Mesenteric fat pad (tissue), 1 donor: ENCODE results near the gene MPO. TPM values are rescaled to one million over a fixed set of nuclear protein-coding genes. Genes with fewer than 3 reads are reported as not detected.
A peak's percentile ranks its signal among the peaks of the same experiment; 100 is the strongest.

Experiments used
- DNase-seq: peaks from one replicate; pipeline ENCODE4 v3.0.0-alpha.2; 2020; ENCODE audit warnings: low spot score
- long read RNA-seq: library from polyadenylated mRNA; unstranded; transcript quantifications from one replicate; pipeline ENCODE4 v2.0.0, GENCODE V29; 2020
- total RNA-seq: library from RNA; stranded (reverse); fragmentation: NEBNext Ultra II Directional; extraction: Animal tissue kit (Norgen Biotek cat#: 25700); gene quantifications from one replicate; pipeline ENCODE4 v1.2.1, GENCODE V29; 2021
- donor health status: DM: yes; HTN: yes; CAD: no.

The MPO gene, protein sequence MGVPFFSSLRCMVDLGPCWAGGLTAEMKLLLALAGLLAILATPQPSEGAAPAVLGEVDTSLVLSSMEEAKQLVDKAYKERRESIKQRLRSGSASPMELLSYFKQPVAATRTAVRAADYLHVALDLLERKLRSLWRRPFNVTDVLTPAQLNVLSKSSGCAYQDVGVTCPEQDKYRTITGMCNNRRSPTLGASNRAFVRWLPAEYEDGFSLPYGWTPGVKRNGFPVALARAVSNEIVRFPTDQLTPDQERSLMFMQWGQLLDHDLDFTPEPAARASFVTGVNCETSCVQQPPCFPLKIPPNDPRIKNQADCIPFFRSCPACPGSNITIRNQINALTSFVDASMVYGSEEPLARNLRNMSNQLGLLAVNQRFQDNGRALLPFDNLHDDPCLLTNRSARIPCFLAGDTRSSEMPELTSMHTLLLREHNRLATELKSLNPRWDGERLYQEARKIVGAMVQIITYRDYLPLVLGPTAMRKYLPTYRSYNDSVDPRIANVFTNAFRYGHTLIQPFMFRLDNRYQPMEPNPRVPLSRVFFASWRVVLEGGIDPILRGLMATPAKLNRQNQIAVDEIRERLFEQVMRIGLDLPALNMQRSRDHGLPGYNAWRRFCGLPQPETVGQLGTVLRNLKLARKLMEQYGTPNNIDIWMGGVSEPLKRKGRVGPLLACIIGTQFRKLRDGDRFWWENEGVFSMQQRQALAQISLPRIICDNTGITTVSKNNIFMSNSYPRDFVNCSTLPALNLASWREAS
- total RNA-seq = 0.35 TPM
- long read RNA-seq = 0 reads

DNA sequence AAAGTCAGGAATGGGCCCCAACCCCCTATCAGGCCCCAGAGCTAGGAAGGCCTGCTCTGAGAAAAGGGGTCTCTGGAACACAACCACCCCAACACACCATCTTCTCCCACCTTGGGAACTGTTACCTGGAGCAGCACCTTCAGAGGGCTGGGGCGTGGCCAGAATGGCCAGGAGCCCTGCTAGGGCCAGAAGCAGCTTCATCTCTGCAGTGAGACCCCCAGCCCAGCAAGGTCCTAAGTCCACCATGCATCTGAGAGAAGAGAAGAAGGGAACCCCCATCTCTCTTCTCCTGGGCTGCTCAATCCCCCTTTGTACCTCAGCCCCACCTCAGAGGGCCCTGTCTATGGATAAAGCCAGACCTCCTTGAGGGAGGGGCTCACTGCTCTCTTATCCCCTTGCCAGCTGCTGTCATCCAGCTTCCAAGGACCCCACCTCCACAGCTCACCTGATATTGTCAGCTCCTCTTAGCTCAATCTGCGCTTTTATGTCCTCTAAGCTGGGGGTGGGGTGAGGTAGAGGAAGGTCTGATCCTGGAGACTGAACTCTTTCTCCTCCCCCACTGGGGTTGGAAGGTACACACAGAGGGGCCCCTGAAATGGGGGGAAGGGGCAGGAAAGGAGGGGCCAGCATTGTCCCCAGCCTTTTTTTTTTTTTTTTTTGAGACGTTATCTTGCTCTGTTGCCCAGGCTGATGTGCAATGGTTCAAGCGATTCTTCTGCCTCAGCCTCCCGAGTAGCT, at the start of gene MPO:
TSS of gene MPO (minus strand) at position 456 of the 738 bp plus-strand sequence. CDS start at position 279, 177 bp downstream.
- peak; percentile 67 for DNase-seq

DNA sequence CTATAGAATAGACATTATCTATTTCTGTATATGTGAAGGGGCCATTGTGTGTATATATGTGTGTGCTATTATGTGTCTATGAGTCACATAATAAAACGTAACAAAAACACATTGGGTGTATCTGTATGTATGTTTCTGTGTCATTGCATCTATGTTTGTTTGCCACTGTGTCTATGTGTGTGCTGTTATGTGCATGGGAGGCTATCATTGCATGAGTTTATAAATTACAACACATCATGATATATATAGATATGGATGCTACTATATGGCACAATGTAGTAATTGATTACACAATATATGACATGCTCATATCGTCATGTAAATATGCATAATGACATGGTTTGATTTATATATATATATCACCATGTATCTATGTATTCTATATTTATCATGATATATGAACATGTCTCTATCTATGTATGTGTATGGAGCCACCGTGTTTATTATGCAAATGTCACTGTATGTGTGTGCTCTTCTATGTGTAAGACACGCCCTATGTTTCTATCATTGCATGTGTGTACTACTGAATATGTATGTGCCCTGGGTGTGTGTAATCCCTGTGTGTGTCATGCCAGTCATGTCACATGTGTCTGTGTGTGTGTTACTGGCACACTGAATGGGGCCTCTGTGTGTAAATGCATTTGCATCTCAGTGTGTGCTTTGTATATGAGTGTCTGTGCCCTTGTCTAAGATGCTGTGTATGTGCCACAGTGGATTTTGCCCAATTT, 49.2 kb upstream of the MPO start:
- DNase-seq = no peak

DNA sequence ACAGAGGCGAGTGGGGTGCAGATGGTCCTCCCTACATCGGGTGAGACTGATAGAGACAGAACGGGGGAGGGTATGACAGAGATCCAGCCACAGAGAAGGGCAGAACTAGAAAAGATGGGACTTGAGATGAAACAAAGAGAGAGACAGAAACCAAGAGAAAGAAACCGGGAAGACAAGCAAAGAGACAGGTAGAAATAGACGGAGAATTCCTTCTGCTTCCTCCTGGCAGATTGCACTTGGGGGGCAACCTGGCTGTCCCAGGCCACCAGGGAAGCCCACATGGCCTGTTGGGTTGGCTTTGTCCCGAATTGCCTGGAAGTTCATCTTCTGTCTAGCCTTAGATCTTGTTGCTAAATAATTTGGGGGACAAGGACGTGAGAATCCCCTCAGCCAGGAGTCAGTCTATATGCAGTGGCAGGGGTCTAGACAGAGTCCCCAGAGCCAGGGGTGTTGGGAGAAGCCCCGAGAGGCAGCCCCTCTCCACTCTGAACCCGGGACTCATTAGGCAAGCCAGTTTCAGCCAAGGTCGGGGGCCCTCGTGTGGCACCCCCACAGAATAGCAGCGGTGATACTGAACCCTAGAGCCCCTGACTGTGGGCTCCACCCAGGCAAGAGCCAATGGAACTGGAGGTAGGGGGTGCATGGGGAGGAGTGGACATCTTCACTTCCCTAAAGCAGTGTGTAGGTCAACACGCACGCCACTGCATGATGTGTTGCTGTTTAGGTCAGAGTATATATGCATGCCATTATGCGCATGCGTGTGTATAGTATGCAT, 48.5 kb upstream of the MPO start:
- no peak for DNase-seq

DNA sequence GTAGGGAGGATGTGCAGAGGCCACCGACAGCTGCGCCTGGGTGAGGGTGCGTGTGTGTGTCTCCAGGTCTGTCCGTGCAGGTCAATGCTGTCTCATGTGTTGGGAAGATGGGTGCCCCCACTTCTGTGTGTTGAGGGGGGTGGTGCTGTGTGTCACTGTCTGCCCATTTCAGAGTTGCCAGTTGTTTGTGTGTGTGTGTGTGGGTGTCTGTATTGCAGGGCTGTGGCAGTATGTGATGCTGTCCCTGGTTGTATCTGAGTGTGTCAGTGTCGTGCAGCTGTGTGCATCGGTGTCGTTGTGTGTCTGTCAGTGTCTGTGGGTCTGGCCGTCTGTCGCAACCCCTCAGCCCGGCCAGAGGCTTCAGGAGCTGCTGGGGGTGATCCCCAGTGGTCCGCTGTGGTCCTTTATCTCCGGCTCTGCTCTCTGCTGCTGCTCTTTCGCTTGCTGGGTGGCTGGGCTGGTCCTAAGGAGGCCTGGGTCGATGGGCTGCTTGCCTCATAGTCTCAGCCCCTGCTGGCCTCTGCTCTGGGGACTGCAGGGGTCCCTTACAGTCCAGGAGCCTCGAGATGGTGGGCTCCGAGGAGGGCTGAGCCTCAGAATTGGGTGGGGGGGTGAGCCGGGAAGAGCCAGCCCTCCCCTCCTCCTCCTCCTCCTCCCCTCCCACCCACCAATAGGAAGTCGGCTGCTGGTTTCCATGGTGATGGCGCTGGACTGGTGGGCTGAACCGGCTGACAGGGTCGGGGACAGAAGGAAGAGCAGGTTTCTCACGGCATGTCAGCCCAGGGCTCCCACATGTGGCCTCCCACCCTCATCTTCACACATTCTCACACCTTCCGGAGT, 47.7 kb upstream of the MPO start, which contains the start of gene TSPOAP1:
TSS of gene TSPOAP1 (minus strand) at position 601 of the 840 bp plus-strand sequence. CDS start 875 bp downstream, outside the sequence.
- no peak for DNase-seq

DNA sequence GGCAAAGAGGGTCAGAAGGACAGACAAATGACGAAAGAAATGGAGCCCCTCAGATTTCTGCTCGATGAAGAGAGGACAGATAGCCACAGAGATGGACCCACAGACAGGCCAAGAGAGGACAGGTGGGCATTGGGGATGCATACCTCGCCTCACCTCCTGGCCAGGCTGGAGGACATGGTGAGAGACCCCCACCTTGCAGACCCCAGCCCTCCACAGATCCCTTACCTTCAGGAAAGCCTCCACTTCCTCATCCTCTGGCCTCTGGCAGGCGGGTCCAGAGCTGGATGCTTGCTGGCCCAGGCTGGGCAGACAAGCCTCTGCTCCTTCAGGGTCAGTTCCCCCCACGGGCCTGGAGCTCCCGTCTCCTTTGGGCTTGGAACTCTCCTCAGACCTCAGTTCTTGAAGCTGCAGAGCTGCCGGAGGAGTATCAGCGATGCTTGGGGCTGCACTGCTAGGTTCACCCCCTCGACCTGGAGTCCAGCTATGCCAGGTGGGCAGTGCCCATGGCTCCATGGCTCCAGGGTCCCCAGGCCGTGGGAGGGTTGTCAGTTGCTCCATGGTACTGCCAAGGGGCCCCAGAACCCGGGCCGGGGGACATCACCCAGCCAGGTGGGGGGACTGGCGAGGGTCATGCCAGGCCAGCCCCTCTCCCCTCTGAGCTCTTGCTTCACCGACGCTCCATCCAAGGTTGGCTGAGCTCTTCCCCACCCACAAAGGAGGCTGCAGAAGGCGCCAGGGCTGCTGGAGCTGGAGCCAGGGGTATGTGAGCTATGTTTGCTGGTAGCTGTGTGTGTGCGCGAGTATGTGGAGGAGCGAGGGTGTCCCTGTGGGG, 46.8 kb upstream of the MPO start:
- DNase-seq = no peak

DNA sequence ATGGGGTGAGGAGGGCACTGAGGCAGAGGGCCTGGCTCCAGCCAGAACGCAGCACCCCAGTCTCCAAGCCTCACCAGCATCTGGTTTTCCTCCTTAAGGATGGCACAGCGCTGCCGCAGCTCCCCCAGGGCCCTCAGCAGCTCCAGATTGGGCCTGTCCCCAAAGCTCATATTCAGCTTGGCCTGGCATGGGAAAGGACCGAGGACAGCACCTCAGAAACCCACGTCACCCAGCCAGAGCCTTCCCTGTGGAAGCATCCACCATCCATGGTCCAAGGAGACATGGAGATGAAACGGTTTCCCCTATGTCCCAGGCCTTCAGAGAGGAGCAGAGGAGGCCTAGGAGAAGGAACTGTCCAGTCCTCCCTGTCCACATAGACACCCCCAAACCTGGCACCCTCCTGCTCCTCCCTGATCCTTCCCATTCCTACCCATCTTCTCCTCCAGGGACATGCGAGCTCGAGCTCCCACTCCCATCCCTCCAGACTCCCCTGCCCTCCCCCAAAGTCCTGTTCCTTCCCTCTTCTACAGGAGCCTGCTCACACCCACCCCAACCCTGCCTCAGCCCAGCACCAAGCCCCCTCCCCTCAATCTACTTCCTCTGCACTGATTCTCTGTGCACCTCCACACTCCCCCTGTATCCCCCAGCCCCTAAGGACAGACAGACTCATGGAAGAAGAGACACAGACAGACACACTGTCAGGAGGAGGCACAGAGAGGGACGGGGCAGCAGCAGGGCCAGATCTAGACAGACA, 46.1 kb upstream of the MPO start:
- no peak for DNase-seq

DNA sequence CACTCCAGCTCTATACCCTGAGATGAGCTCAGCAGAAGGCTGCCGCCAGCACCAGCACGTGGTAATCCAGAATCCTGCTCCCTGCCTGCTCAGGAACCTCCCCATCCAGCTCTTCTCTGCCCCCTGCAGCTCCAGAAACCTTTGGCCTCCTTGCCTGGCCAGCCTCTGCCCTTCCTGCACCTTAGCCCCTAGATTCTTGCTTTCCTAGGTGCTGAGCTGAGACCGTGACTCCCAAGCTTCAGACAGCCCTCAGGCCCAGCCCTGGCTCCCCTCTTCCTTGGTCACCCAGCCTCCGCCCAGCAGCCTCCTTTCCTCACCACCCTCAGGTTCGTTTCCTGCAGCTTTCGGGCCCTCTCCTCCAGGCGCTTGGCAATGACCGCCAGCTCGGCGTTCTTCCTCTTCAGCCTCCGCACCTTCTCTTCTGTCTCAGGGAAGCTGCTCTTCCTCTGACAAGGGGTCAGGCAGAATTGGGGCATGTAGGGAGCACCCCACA, 45.3 kb upstream of the MPO start:
- DNase-seq = no peak

DNA sequence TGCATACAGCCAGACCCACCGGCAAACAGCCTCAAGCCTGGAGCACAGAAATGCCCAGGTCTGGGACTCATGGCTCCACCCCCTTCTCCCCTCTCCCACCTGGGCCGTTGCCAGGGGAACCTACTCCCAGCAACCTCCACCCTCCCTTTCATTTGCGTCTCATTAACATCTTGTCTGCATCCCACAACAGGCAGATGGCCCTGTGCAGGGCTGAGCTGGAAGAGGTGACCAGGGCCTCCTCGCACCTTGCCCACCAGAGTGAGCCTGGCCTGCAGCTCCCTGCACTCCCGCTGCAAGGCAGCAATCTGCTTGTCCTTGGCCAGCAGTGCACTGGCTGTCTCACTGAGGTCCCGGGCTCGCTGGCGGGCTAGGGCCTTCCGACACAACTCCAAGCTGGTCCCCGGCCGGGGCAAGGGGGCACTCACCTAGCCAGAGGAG, 44.6 kb upstream of the MPO start:
- no peak for DNase-seq

DNA sequence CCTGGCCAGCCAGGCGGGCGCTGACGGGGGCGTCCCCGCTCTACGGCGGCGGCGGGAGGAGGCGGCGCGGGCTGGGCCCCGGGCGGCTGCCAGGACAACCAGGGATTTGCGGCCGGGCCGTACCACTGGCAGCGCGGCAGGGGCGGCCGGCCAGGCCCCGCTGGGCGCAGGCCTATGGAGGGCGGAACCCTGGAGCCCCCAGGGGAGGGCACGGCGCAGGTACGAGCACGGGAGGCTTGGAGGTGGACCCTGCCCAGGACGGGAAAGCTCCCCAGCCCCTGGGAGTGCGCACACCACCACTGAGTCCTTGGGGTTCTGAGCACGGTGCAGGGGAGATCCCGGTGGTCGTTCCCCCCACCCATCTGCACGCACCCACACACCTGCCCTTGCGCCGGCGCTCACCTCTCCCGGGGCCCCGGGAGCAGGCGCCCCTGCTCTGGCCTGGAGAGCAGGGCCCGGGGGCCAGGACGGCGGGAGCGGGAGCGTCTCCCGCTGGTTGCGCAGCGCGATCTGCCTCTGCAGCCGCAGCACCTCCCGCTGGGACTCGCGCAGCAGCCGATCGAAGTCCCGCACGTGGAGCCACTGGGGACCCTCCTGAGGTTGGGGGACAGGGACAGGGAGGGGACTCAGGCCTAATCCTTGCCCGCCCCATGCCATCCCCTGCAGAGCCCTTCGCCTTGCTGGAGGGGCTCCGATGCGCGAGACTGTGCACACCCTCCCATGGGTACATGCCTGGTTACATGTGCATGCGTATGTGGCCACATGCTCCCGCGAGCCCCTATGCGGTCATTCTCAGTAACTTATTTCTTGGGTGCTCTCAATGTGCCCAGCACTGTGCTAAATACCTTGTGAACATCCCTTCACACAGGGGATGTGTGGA, 43.9 kb upstream of the MPO start:
- DNase-seq = no peak

DNA sequence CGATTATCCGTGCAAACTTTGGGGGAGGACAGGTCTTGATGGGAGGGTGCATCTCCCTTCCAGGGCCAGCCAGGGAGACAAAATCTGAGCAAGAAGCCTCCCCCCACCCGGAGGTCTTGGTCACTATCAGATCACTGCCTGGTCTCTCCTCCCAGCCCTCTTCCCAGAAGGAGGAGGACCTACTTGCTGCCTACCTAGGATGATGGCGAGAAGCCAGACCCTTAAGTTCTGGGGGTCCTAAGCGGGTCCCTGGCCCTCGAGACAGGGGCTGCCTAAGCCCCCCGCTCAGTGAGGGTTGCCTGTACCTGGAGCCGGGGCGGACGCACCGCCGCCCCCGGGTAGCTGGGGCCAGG, 43.3 kb upstream of the MPO start:
- DNase-seq = no peak

DNA sequence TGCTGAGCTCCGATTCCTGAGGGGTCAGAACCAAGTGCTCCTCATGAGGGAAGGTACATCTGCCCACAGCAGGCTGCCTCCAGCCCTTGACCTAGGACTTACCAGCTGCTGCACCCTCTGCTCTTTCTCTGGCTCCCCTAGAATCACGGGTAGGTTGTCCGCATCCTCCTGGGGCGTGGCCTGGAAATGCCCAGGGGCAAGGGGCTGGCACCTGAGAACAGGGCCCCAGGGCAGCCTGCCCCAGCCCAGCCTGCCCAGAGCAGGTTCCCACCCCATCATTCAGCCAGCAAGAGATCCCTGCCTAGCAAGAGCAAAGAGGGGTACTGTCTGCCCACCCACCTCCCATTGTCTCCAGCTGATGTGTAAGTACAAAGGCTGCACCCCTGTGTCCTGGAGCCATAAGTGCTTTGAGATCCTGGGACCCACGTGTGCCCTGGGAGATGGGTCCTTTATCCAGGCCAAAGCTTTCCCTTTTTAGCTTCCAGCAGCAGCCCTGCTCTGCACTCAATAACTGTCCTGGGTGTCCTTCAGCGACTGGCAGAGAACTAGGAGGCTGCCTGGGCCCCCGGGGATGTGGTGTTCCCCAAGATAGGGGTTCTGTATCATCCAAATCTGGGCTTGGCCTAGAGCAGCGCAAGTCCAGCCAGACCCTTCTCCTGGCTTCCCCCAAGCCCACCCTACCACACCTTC, 42.8 kb upstream of the MPO start:
- no peak for DNase-seq

DNA sequence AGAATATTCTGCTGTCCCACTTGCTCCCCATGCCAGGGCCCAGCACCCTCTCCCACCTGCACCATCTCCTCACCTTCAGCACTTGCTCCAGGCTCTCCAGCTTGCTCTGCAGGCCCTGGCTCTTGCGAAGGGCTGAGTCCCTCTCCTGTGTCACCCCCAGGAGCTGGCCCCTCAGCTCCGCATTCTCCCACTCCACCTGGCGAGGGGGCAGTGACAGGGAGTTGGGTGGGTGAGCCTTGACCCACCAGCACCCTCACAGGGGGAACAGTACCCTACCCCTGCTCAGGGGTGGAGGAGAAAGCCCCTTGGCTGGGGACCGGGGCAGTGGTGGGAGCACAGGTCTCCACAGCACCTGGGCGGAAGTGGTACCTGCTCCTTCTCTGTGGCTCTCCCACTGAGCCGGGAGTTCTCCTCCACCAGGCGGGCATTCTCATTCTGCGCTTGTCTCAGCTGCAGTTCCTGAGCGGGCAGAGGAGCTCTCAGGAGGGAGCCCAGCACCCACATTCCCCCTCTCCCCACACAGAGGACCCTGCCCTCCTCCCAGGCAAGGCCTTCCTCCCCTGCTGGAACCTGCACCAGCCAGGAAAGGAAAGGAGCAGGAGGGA, 41.9 kb upstream of the MPO start:
- DNase-seq = no peak

DNA sequence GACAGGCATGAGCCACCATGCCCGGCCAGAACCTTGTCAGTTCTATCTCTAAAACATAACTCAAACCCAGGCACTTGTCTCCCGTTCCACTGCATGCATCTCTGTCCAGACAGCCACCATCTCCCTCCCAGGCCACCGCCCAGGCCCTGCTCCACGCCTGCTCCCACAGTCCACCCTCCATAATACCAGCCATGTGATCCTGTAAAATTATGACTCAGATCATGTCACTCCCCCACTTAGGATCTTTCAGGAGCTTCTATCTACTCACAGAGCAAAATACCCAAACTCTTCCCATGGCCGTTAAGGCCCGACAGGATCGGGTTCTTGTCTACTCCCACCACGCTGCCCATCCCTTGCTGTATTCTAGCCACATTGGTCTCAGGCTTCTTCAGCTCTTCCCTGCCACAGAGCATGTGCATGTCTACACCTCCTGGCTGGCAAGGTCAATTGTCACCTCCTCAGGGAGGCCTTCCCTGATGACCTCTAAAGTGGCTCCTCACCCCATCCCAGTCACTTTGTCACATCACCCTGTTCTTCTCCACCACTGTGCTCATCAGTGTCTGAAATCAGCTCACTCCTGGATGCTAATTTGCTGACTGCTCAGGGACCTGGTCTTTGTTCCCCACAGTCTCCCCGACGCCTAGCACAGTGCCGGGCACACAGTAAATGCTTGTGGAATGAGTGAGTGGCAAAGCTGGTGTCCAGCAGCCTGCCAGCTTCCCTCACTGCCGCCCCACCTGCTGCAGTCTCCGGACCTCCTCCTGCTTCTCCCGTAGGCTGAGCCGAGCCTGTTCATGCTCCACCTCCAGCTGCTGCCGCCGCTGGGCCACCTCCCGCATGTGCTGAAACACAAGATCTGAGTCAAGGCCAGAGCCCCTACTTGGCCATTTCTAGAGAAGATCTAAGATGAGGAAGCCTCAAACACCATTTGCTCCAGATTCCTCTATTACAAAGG, 41.1 kb upstream of the MPO start:
- no peak for DNase-seq
